Activated CD4-positive, alpha-beta T cell treated with anti-CD3 and anti-CD28 coated beads for 48 hours (primary cell): ENCODE results near the gene VAPA.

Experiments
- DNase-seq: peaks from one replicate; pipeline ENCODE4 v3.0.0-alpha.2; 2020

Gene VAPA

GRCh38 chr18:9984080-9984479, 70.3 kb downstream of the VAPA start:
- DNase-seq = no peak

GRCh38 chr18:9985641-9986040, 71.8 kb downstream of the VAPA start:
- no peak for DNase-seq

GRCh38 chr18:9986156-9986930, 72.5 kb downstream of the VAPA start:
- no peak for DNase-seq

GRCh38 chr18:9987345-9987744, 73.5 kb downstream of the VAPA start:
- no peak for DNase-seq

GRCh38 chr18:9987931-9988330, 74.1 kb downstream of the VAPA start:
- no peak for DNase-seq

GRCh38 chr18:9988665-9989064, 74.8 kb downstream of the VAPA start:
- DNase-seq = no peak

- no peak for DNase-seq
Observed at GRCh38 chr18:9989481-9989880, 75.7 kb downstream of the VAPA start.

- no peak for DNase-seq
Observed at GRCh38 chr18:9991011-9992000, 77.5 kb downstream of the VAPA start.

- DNase-seq = no peak
Observed at GRCh38 chr18:9992300-9992972, 78.6 kb downstream of the VAPA start.

GRCh38 chr18:9992973-9993520, 79.2 kb downstream of the VAPA start:
- no peak for DNase-seq

GRCh38 chr18:9993521-9994025, 79.8 kb downstream of the VAPA start:
- no peak for DNase-seq

- no peak for DNase-seq
Observed at GRCh38 chr18:9994026-9994570, 80.3 kb downstream of the VAPA start.

GRCh38 chr18:9994701-9995235, 81.0 kb downstream of the VAPA start:
- DNase-seq = no peak

- DNase-seq = no peak
Observed at GRCh38 chr18:9995631-9996030, 81.8 kb downstream of the VAPA start.

- DNase-seq = no peak
Observed at GRCh38 chr18:9996094-9996493, 82.3 kb downstream of the VAPA start.

GRCh38 chr18:9997711-9998110, 83.9 kb downstream of the VAPA start:
- DNase-seq = no peak

- no peak for DNase-seq
Observed at GRCh38 chr18:9998330-9998729, 84.5 kb downstream of the VAPA start.

GRCh38 chr18:10002280-10002679, 88.5 kb downstream of the VAPA start:
- no peak for DNase-seq

GRCh38 chr18:10003281-10003680, 89.5 kb downstream of the VAPA start:
- DNase-seq = no peak

- no peak for DNase-seq
Observed at GRCh38 chr18:10003866-10004265, 90.0 kb downstream of the VAPA start.

- DNase-seq = no peak
Observed at GRCh38 chr18:10006311-10006893, 92.6 kb downstream of the VAPA start.
